Measurements from ENCODE around the gene TMEM39A.

Gene TMEM39A

DNA sequence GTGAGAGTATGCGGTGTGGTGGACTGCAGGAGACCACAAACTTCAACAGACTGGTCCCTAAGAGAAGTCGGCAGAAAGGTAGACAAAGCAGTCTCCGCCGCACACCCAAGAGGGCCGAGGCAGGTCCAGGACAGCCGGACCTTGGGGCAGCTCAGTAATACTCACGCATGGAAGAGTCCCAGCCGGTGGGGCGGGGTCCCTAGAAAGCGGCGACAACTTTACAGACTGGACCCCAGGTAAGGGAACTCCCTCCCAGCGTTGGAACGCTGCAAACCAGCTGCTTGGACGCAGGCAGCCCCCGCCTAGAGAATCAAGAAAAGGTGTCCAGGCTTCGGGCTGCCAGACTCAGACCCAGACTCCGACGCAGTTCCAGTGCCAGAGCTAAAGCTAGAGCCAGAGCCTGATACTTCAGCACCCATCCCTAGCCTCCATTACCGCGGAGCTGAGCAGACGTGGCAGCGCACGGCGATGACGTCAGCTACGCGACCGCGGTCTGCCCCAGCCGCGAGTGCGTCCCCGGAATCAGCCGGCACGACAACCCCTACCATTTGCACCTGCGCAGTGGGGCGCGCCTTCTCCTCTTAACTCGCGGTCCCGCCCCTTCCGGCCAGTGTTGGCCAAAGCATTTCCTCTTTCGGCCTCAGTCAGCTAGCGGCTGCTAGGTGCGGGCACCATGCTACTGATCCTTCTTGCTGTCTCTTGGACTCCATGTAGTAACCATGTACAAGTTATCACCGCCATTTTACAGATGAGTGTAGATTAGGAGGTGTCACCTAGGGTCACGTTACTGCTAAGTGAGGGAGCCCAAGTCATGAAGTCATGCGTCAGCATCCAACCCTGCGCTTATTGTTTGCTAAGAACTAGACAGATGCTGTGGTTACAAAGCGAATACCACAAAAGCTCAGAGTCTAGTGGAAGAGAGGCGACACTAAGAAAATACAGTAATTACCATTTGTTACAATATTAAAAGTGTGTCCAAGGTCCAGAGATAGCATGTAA lies at the start of gene TMEM39A:
Gene TMEM39A, minus strand, starts transcription at position 445 of the 999 bp plus-strand sequence. CDS start 1,541 bp downstream, outside the sequence.
- DNase-seq (ENCODE audit: low spot score) = peak; percentile 99
- H3K27ac ChIP-seq = peak within 1 kb of the TSS; percentile 66
- ChIA-PET CTCF (interaction anchor here (0.6 to 1.0 kb wide), 2 partner anchors 11 to 35 kb away, joined by 4 to 5 read pairs; partner anchors contain the start of gene TIMMDC1), POLR2A (ENCODE audit: low non-redundant PET) (interaction anchor here (0.6 to 0.9 kb wide), 4 partner anchors 16 to 162 kb away, joined by 3 read pairs; partner anchors contain the start of gene TIMMDC1)
- TF ChIP-seq CTCF (conservative IDR thresholded peaks at IDR 0.05; ENCODE audit: low read depth) = no peak

DNA sequence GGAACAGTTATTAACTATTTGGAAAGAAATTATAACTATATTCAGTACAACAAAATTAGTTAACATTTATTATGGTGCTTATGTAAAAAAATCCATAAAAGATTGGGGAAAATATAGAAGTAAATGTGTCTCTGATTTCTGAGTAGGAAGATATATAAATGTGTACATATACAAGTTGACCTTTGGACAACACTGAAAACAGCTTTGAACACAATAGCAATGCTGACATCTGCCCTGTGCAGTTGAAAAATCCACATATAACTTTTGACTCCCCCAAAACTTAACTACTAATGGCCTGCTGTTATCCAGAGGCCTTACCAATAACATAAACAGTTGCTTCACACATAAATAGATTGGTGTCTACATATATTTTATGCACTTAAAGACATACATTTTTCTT lies 47.3 kb upstream of the TMEM39A start:
- POLR2A ChIA-PET (ENCODE audit: low non-redundant PET) = no interaction called here
- no peak for DNase-seq (ENCODE audit: low spot score)
- CTCF ChIA-PET = interaction anchor here (1.3 kb wide), 1 partner anchor 11 kb away, joined by 4 read pairs; no protein-coding TSS in a partner anchor
- no peak for TF ChIP-seq CTCF (conservative IDR thresholded peaks at IDR 0.05; ENCODE audit: low read depth)
- no peak overlapping the region for H3K27ac ChIP-seq

GRCh38 chr3:119508172-119508845 lies 44.9 kb upstream of the TMEM39A start:
- ChIA-PET POLR2A (ENCODE audit: low non-redundant PET) (no interaction called here), CTCF (interaction anchor here (0.6 kb wide), 1 partner anchor 594 kb away, joined by 3 read pairs; no protein-coding TSS in a partner anchor)
- no peak overlapping the region for H3K27ac ChIP-seq
- no peak for DNase-seq (ENCODE audit: low spot score)
- TF ChIP-seq CTCF (conservative IDR thresholded peaks at IDR 0.05; ENCODE audit: low read depth) = no peak

- CTCF ChIA-PET = no interaction called here
- POLR2A ChIA-PET (ENCODE audit: low non-redundant PET) = no interaction called here
These were observed 44.0 kb upstream of the TMEM39A start for GRCh38 chr3:119507404-119507803.

DNA sequence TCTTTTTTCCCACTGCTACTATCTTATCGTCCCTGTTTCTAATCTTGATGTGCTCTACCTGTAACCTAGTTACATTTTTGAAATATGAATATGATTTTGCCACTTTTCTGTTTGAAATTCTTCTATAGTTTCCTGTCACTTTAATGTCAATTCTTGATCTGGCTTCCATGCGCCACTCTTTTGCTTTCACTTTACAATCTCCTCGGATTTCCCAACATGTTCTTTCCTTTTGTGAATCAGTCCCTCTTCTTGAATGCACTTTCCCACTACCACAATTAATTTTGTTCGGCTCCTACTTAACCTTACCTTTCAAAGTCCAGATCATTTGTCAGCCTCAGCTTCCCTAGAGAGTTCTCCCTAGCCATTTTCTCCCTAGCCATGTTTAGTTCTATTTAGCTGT lies 43.2 kb upstream of the TMEM39A start:
- no peak for TF ChIP-seq CTCF (conservative IDR thresholded peaks at IDR 0.05; ENCODE audit: low read depth)
- DNase-seq (ENCODE audit: low spot score) = no peak
- CTCF ChIA-PET = no interaction called here
- no peak overlapping the region for H3K27ac ChIP-seq
- POLR2A ChIA-PET (ENCODE audit: low non-redundant PET) = no interaction called here

More at GRCh38 chr3:119507404-119507803, 44.0 kb upstream of the TMEM39A start:
- TF ChIP-seq CTCF (conservative IDR thresholded peaks at IDR 0.05; ENCODE audit: low read depth) = no peak
- no peak overlapping the region for H3K27ac ChIP-seq
- DNase-seq (ENCODE audit: low spot score) = no peak

DNA sequence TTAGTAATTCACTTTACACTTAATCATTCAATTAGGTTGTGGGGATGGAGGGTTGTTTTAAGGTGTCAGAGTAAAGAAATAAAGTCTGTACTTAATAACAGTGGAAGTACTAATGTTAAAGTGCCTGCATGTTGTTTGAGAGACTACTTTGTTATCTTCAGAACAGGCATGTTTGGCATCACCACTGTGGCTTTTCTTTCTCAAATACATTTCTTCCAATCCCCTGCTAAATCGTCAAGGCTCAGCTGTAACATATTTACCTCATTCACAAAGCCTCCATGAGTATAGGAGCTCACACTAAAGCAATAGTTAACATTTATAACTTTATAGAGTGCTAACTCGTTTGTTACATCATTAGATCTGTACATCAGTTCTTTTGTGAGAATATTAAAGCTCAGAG lies 37.5 kb upstream of the TMEM39A start:
- no peak overlapping the region for H3K27ac ChIP-seq
- ChIA-PET CTCF (no interaction called here), POLR2A (ENCODE audit: low non-redundant PET) (no interaction called here)
- DNase-seq (ENCODE audit: low spot score) = no peak
- TF ChIP-seq CTCF (conservative IDR thresholded peaks at IDR 0.05; ENCODE audit: low read depth) = no peak
